Brain microvascular endothelial cell (primary cell): Measurements from ENCODE around the gene EXOC6B.

Source experiments
- DNase-seq: peaks from one replicate; pipeline ENCODE4 v3.0.0-alpha.2; 2020
- H3K27ac ChIP-seq: fragments of 250-450 bp; sonication (Bioruptor Pico); 2 replicates; pipeline ENCODE4 v1.5.1; 2020; ENCODE audit warnings: mild to moderate bottlenecking, moderate library complexity
- H3K27me3 ChIP-seq: fragments of 250-450 bp; sonication (Bioruptor Pico); replicated peaks from 2 replicates; pipeline ENCODE4 v1.5.1; 2020; ENCODE audit warnings: mild to moderate bottlenecking
- H3K36me3 ChIP-seq: fragments of 250-450 bp; sonication (Bioruptor Pico); replicated peaks from 2 replicates; pipeline ENCODE4 v1.5.1; 2020; ENCODE audit warnings: mild to moderate bottlenecking
- H3K4me3 ChIP-seq: 2 replicates; pipeline ENCODE4 v1.5.1; 2011; ENCODE audit warnings: low read depth, mild to moderate bottlenecking, control low read depth, low read length, moderate library complexity
- CTCF ChIP-seq: IDR thresholded peaks from 2 replicates; pipeline ENCODE4 v1.5.1; 2011; ENCODE audit warnings: low read depth, mild to moderate bottlenecking, moderate library complexity, low read length, control low read depth, inconsistent platforms; ENCODE audit errors: missing control alignments
- in situ Hi-C: cut with HindIII; loops from 2 replicates; pipeline ENCODE4 v1.10.0; 2017; ENCODE audit warnings: low sequenced_read_pairs, low pct_ligation_motif_present

EXOC6B gene

DNA sequence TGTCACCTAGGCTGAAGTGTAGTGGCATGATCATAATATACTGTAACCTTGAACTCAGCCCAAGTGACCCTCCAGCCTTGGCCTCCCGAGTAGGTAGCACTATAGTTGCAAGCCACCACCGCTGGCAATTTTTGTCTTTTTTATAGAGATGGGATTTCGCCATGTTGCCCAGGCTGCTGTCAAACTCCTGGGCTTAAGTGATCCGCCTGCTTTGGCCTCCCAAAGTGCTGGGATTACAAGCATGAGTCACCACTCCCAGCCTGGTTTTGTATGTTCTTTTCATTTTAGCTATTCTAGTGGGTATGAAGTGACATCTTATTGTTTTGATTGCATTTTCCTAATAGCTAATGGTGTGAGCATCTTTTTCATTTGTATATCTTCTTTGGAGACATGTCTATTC lies 11.3 kb upstream of the EXOC6B start:
- Histone ChIP-seq H3K27ac (no peak overlapping the region), H3K36me3 (no peaks in the 10 kb centered on the region), H3K27me3 (no peaks in the 10 kb centered on the region), H3K4me3 (no peak overlapping the region)
- peak; percentile 49 for DNase-seq
- in situ Hi-C loops = no loop called here
- no peak for TF ChIP-seq CTCF

DNA sequence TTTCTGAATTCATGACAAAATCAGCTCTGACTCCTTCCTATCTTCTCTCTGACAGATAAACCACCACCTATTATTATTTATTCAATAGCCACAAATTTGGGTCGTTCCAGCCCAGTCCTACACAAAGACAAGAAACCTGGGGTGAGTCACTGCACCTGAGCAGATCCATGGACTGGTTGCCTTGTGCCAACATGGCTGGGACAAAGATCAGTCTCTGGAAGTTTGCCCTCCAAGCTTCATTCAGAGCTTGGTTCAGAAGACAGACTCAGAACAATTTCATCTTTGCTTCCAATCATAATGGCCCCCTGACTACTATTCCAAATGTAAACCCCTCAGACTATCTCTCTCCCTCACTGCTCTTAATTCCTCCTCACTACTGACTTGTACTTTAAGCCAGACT lies 9.6 kb upstream of the EXOC6B start:
- H3K36me3 ChIP-seq = no peaks in the 10 kb centered on the region
- TF ChIP-seq CTCF = no peak
- H3K27me3 ChIP-seq = no peaks in the 10 kb centered on the region
- H3K27ac ChIP-seq = no peak overlapping the region
- H3K4me3 ChIP-seq = no peak overlapping the region
- no peak for DNase-seq
- in situ Hi-C loops = no loop called here

- H3K36me3 ChIP-seq = no peaks in the 10 kb centered on the region
- no peak overlapping the region for H3K27ac ChIP-seq
- H3K27me3 ChIP-seq = no peaks in the 10 kb centered on the region
- no peak overlapping the region for H3K4me3 ChIP-seq
- in situ Hi-C loops = no loop called here
- DNase-seq = no peak
- TF ChIP-seq CTCF = no peak
These were observed 8.8 kb upstream of the EXOC6B start for GRCh38 chr2:72834596-72834995.

GRCh38 chr2:72833084-72833714 lies 7.4 kb upstream of the EXOC6B start:
- H3K27ac ChIP-seq = no peak overlapping the region
- no peaks in the 10 kb centered on the region for H3K27me3 ChIP-seq
- no peaks in the 10 kb centered on the region for H3K36me3 ChIP-seq
- in situ Hi-C loops = no loop called here
- no peak overlapping the region for H3K4me3 ChIP-seq
- TF ChIP-seq CTCF = no peak
- no peak for DNase-seq

DNA sequence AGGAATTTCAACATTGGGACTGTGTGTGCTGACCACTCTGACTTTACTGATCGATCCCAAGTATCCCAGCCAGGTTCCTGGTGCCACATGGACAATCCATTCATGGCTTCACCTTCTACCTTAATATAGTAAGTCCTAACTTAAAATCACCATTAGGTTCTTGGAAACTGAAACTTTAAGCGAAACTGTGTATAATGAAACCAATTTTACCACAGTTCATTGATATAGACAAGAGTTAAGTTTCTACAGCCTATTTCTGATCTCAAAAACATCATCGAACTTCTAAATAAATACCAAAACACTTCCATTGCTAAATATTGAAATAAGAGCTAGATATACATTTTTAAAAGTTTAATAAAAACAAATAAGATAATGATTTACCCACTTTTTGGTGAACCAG lies 4.4 kb upstream of the EXOC6B start:
- H3K36me3 ChIP-seq = no peaks in the 10 kb centered on the region
- DNase-seq = no peak
- H3K27ac ChIP-seq = no peak overlapping the region
- in situ Hi-C loops = no loop called here
- H3K27me3 ChIP-seq = no peaks in the 10 kb centered on the region
- TF ChIP-seq CTCF = no peak
- H3K4me3 ChIP-seq = no peak overlapping the region

DNA sequence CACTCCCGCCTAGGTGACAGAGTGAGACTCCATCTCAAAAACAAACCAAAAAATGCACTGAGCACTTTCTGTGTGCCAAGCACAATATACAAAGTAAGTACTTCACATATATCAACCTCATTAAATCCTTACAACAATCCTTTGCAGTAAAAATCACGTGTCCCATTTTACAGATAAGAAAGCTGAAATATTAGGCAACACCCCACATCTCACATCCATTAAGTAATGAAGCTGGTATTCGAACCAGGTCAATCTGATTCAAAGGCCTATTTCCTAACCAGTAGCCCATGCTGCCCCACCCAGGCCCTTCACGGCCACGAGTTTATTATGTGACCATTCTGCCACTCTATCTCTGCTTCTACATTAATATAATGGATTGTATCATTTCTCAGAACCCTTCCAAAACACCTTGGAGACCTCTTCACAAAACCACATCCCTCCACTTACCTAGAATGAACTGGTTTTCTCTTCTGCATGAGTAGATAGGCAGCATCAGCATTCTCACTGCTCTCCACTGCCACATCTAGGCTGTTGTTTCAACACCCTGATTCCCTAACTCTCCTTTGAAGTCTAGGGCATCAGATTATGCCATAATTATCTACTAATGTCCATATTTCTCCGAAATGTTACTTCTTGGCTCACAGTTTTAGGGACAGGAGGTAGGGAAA lies 3.1 kb upstream of the EXOC6B start:
- H3K4me3 ChIP-seq = no peak overlapping the region
- no peak for DNase-seq
- no peaks in the 10 kb centered on the region for H3K27me3 ChIP-seq
- no peak for TF ChIP-seq CTCF
- H3K27ac ChIP-seq = no peak overlapping the region
- no peaks in the 10 kb centered on the region for H3K36me3 ChIP-seq
- in situ Hi-C loops = no loop called here
